AG04450 (cell line): ENCODE data around the gene GPR68. TPM values are rescaled to one million over a fixed set of nuclear protein-coding genes. Genes with fewer than 3 reads are reported as not detected.
"Not testable (repeated sequence)": the region's sequence is repeated elsewhere in the genome, so short reads cannot be mapped to it uniquely, and the experiment has no call there.

ENCODE experiments used
- CTCF ChIA-PET: fragments of 300-600, 350-600 bp; formaldehyde crosslinking; extraction: SDS; loops from one replicate; lab custom pipeline; 2022; ENCODE audit warnings: antibody characterized with exemption, inconsistent platforms; lab: Charles Lee
- POLR2A ChIA-PET: fragments of 350-600 bp; formaldehyde crosslinking; extraction: SDS; loops from one replicate; lab custom pipeline; 2021; ENCODE audit warnings: antibody characterized with exemption, inconsistent platforms; lab: Yijun Ruan, JAX
- DNase-seq: peaks from one replicate; pipeline ENCODE4 v3.0.0-alpha.2; 2011; ENCODE audit warnings: low read depth, low spot score
- H3K27ac ChIP-seq: one replicate; pipeline ENCODE4 v1.5.1; 2012; ENCODE audit warnings: low read depth, low read length, control low read depth
- H3K27me3 ChIP-seq: one replicate; pipeline ENCODE4 v1.6.0; 2012; ENCODE audit warnings: low read length; ENCODE audit not compliant: control insufficient read depth, insufficient read depth
- H3K4me3 ChIP-seq: 2 replicates; pipeline ENCODE4 v1.5.1; 2011; ENCODE audit warnings: mild to moderate bottlenecking, low read depth, low read length, control low read depth
- H3K9me3 ChIP-seq: 2 replicates; pipeline ENCODE4 v1.5.1; 2012; ENCODE audit warnings: low read length; ENCODE audit not compliant: control insufficient read depth, insufficient read depth
- polyA plus RNA-seq: library from polyadenylated mRNA; depleted of rRNA; stranded (reverse); fragments of >200 nt; gene quantifications from 2 replicates; pipeline ENCODE4 v1.2.3, GENCODE V29; 2011; rRNA removed
- TF ChIP-seq, protein P1 (sequence below): IDR thresholded peaks from 2 replicates; pipeline ENCODE4 v1.5.1; 2011; ENCODE audit warnings: low read depth, low read length, control low read depth, inconsistent platforms

Gene GPR68
- polyA plus RNA-seq, 1 experiment = 0.83 TPM

DNA sequence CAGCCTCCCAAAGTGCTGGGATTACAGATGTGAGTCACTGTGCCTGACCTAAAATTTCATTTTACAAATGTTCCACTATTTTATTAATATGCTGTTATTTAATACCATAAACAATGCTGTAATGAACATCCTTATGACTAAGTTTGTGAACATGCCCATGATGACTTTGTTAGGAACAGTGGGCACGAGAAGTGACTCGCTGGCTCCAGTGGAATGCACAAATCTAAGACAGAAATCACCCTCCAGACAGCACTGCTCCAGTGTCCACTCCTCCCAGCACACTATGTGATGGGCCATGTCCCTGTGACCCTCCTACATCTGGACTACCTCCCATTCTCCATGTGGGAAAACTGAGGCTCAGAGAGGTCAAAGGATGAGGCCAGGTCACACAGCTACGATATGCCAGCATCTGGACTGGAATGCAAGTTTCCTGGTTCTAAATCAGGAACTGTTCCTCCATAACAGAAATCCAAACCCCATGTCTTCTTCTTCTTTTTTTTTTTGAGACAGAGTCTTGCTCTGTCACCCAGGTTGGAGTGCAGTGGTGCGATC lies 57.9 kb downstream of the GPR68 start:
- CTCF ChIA-PET = interaction anchor here (1.5 to 4.4 kb wide), 4 partner anchors 9 to 284 kb away, joined by 5 to 28 read pairs (median 14); no protein-coding TSS in a partner anchor
- no peak for DNase-seq

DNA sequence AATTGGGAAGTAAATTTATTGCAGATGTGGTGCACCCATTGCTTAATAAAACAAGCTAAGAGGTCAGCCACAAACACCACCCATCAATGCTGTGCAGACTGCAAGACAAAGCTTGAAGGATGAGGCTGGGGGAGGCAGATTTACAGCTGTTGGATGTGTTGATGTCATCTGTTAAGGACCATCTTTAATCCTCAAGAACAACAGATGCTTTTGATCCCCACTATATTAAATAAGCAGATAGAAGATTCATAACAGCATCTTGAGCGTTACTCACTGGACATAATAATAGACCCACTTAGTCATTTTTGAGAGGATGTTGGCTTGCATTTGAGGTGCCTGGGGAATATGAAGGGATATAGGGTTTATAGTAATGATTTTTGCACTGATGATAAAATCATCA lies 58.8 kb downstream of the GPR68 start:
- no peak overlapping the region for H3K4me3 ChIP-seq
- H3K27ac ChIP-seq = no peak overlapping the region
- CTCF ChIA-PET = interaction anchor here (0.6 to 4.4 kb wide), 5 partner anchors 8 to 283 kb away, joined by 3 to 28 read pairs (median 12); no protein-coding TSS in a partner anchor
- no peaks in the 10 kb centered on the region for H3K27me3 ChIP-seq
- TF ChIP-seq, protein P1, sequence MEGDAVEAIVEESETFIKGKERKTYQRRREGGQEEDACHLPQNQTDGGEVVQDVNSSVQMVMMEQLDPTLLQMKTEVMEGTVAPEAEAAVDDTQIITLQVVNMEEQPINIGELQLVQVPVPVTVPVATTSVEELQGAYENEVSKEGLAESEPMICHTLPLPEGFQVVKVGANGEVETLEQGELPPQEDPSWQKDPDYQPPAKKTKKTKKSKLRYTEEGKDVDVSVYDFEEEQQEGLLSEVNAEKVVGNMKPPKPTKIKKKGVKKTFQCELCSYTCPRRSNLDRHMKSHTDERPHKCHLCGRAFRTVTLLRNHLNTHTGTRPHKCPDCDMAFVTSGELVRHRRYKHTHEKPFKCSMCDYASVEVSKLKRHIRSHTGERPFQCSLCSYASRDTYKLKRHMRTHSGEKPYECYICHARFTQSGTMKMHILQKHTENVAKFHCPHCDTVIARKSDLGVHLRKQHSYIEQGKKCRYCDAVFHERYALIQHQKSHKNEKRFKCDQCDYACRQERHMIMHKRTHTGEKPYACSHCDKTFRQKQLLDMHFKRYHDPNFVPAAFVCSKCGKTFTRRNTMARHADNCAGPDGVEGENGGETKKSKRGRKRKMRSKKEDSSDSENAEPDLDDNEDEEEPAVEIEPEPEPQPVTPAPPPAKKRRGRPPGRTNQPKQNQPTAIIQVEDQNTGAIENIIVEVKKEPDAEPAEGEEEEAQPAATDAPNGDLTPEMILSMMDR = no peak
- POLR2A ChIA-PET = interaction anchor here (0.6 to 1.3 kb wide), 2 partner anchors 9 to 27 kb away, joined by 3 to 4 read pairs; no protein-coding TSS in a partner anchor
- no peak for DNase-seq
- no peaks in the 10 kb centered on the region for H3K9me3 ChIP-seq

More for the DNA sequence above, 57.9 kb downstream of the GPR68 start:
- Histone ChIP-seq H3K27me3 (no peaks in the 10 kb centered on the region), H3K4me3 (no peak overlapping the region), H3K27ac (no peak overlapping the region), H3K9me3 (no peaks in the 10 kb centered on the region)
- TF ChIP-seq, protein P1 = no peak
- POLR2A ChIA-PET = interaction anchor here (1.3 kb wide), 1 partner anchor 9 kb away, joined by 4 read pairs; no protein-coding TSS in a partner anchor

DNA sequence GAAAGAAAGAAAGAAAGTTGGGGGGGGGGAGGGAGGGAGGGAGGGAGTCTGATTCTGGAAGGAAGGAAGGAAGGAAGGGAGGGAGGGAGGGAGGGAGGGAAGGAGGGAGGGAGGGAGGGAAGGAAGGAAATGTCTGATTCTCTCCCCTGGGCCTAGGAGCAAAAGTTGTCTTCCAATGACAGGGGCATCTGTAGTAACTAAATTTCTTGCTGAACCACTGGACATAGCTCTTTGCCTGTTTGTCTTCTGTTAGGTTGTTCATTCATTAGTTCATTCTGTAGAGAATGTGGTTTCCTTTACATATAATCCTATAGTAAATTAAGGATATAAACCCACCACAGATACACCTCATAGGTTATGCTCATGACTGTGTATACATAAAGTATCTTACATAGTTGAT lies 59.9 kb downstream of the GPR68 start:
- no peak for DNase-seq
- CTCF ChIA-PET = interaction anchor here (2.2 to 4.4 kb wide), 3 partner anchors 11 to 282 kb away, joined by 9 to 28 read pairs (median 12); no protein-coding TSS in a partner anchor
- no peaks in the 10 kb centered on the region for H3K9me3 ChIP-seq
- H3K27ac ChIP-seq = no peak overlapping the region
- H3K4me3 ChIP-seq = no peak overlapping the region
- no peaks in the 10 kb centered on the region for H3K27me3 ChIP-seq
- POLR2A ChIA-PET = no interaction called here
- TF ChIP-seq, protein P1 = no peak

DNA sequence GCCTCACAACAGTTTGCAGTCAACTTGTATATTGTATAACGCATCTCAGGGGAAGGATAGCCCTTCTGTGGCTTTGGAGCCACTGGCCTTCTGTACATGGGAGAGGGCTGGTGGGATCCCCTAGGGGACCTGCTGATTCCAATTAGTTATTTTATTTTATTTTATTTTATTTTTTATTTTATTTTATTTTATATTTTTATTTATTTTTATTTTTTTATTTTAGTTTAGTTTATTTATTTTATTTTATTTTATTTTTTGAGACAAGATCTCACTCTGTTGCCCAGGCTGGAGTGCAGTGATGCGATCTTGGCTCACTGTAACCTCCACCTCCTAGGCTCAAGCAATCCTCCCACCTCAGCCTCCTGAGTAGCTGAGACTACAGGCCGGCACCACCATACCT lies 61.8 kb downstream of the GPR68 start:
- POLR2A ChIA-PET, H3K4me3 ChIP-seq, H3K9me3 ChIP-seq, DNase-seq, H3K27ac ChIP-seq, H3K27me3 ChIP-seq: not testable (repeated sequence)
- CTCF ChIA-PET = interaction anchor here (4.4 kb wide), 1 partner anchor 9 kb away, joined by 28 read pairs; no protein-coding TSS in a partner anchor

Other genes starting within 250 kb of the GPR68 start
- gene RPS6KA5, start 184.1 kb downstream of the GPR68 start, polyA plus RNA-seq = 1.1 and 1.5 TPM in 2 replicates
- gene DGLUCY, start 130.6 kb downstream of the GPR68 start, polyA plus RNA-seq = 22.1 and 24.1 TPM in 2 replicates
- gene CCDC88C, start 173.1 kb upstream of the GPR68 start, polyA plus RNA-seq = 0.01 TPM in 1 of 2 replicates, not detected in the other